ENCODE measurements around the gene POLK.
"Not testable (repeated sequence)": the region's sequence is repeated elsewhere in the genome, so short reads cannot be mapped to it uniquely, and the experiment has no call there.

The POLK gene

DNA sequence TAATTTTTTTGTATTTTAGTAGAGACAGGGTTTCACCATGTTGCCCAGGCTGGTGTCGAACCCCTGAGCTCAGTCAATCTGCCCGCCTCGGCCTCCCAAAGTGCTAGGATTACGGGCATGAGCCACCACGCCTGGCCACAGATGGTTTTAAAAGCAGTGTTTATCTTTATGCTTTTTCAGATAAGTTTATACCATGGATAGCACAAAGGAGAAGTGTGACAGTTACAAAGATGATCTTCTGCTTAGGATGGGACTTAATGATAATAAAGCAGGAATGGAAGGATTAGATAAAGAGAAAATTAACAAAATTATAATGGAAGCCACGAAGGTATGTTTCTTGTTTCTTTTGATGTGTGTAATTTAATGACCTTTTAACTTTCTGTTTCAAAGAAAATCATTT is 35.1 kb downstream of the POLK start:
- in situ Hi-C loops (cut with MboI; ENCODE audit: low sequenced_read_pairs) = no loop called here

DNA sequence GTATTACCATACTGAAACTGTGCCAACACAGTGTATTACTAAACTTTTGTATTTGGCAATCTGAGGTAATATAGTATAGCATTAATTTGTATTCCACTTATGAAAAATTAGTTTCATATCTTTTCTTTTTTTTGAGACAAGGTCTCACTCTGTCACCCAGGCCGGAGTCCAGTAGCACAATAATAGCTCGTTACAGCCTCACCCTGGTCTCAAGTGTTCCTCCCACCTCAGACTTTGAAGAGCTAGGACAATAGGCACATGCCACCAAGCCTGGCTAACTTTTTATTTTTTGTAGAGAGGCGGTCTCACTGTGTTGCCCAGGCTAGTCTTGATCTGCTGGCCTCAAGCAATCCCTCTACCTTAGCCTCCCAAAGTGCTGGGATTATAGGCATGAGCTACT is 36.1 kb downstream of the POLK start:
- in situ Hi-C loops (cut with MboI; ENCODE audit: low sequenced_read_pairs) = no loop called here

DNA sequence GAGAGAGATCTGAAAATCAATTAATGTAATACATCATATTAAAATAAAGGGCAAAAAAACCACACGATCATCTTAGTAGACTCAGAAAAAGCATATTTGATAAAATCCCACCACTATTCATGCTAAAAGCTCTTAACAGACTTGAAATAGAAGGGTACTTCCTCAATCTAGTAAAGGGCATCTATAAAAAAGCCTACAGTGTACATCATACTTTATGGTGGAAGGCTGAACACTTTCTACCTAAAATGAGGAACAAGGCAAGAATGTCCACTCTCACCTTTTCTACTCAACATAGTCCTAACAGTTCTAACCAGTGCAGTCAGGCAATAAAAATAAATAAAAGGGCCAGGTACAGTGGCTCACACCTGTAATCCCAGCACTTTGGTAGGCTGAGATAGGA is 38.9 kb downstream of the POLK start:
- in situ Hi-C loops (cut with MboI; ENCODE audit: low sequenced_read_pairs) = no loop called here

DNA sequence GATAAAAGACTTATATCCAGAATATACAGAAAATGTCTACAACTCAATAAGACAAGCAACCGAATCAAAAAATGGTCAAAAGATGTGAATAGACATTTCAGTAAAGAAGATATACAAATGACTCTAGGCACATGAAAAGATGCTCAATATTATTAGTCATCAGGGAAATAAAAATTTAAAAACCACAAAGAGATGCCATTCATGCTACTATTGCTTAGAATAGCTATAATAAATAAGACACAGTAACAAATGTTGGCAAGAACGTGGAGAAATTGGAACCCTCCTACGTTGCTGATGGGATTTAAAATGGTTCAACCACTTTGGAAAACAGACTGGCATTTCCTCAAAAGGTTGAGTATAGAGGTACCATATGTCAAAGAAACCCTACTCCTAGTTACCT is 39.8 kb downstream of the POLK start:
- in situ Hi-C loops (cut with MboI; ENCODE audit: low sequenced_read_pairs) = no loop called here

DNA sequence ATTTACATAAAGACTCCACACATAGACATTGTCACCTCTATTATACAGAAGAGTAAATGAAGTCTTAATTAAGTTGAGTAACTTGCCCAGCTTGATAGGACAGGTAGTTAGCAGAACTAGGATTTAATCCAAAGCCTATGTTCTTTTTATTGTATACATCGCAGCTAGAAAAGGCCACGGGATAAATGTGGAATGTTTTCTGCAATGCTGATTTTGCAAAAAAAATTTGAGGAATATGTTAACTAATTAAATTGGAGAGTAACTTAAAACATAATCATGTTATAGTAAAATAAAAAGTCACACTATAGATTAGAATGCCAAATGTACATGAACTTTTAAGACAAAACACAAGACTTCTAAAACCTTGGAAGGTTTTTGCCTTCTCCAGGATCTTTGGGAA is 41.1 kb downstream of the POLK start:
- in situ Hi-C loops (cut with MboI; ENCODE audit: low sequenced_read_pairs) = no loop called here

DNA sequence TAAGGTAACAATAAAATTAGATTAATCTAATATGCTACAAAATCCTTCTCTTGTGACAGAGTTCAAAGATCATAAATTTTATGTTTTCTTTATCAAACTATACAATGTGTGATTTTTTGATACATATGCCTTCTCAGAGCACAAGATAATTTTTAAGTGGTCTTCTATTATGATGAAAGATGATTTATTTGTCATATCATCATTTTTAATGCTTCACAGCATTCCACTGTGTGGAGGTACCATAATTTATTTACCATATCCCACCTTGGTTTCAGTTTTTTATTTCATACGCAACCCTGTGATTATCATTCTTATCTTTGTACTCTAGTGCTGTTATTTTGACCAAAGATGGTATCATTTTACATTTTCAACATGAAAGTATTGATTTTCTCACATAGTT is 41.7 kb downstream of the POLK start:
- in situ Hi-C loops (cut with MboI; ENCODE audit: low sequenced_read_pairs) = no loop called here

DNA sequence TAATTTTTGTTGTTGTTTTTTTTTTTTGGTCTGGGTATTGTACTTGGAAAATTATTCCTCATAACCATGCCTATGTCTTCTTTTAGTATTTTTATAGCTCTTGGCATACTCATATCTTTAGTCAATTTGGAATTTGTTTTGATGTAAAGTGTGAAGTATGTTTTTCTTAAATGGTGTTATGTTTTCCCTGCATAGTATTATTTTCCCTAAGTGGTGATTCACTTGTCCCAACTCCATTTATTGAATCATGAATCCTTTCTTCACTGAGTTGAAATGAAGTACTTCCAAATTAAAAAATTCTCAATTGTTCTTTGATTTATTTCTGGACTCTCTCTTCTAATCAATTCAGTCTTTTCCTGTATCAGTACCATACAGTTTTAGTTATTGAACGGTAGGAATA is 46.5 kb downstream of the POLK start:
- in situ Hi-C loops (cut with MboI; ENCODE audit: low sequenced_read_pairs) = no loop called here

DNA sequence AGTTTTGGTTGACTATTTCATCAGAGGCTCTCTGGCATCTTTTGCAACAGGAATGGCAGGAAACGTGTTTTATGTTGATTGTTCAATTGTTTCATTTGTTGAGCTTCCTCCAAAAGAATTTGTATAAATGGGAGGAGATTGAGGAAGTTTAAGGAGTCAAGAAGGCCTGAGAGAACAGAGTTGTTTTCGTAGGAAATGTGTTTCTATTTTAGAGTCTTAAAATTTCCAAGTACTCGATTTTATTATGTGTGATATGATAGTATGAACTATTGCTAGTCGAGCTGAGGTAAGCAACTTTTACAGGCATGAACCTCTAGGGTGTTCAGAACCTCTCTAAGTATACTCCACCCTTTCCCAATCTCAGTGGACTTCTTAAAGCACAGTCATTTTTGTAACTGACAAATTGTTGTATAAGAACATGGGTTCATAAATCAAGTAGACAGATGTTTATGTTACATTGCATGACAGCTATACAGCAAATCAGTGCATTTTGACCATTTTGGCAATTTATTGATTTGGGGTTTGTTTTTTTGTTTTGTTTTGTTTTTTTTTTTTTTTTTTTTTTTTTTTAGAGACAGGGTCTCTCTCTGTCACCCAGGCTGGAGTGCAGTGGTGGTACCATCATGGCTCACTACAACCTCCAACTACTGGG is 47.4 kb downstream of the POLK start:
- in situ Hi-C loops (cut with MboI; ENCODE audit: low sequenced_read_pairs) = no loop called here

DNA sequence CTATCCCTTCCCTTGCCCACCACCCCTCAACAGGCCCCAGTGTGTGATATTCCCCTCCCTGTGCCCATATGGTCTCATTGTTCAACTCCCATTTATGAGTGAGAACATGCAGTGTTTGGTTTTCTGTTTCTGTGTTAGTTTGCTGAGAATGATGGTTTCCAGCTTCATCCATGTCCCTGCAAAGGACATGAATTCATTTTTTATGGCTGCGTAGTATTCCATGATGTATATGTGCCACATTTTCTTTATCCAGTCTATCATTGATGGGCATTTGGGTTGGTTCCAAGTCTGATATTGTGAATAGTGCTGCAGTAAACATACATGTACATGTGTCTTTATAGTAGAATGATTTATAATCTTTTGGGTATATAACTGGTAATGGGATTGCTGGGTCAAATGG is 49.0 kb downstream of the POLK start:
- in situ Hi-C loops (cut with MboI; ENCODE audit: low sequenced_read_pairs) = not testable (repeated sequence)

DNA sequence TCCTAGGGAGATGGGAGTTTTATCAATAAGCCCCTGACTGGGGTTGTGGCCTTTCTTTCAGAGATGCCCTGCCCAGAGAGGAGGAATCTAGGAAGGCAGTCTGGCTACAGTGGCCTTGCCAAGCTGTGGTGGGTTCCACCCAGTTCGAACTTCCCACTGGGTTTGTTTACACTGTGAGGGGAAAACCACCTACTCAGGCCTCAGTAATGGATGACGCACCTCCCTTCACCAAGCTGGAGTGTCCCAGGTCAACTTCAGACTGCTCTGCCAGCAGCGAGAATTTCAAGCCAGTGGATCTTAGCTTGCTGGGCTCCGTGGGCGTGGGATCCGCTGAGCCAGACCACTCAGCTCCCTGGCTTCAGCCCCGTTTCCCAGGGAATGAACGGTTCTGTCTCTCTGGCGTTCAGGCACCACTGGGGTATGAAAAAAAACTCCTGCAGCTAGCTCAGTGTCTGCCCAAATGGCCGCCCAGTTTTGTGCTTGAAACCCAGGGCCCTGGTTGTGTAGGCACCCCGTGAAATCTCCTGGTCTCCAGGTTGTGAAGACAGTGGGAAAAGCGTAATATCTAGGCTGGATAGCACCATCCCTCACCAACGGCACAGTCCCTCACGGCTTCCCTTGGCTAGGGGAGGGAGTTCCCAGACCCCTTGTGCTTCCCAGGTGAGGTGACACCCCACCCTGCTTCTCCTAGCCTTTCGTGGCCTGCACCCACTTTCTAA is 54.5 kb downstream of the POLK start:
- in situ Hi-C loops (cut with MboI; ENCODE audit: low sequenced_read_pairs) = not testable (repeated sequence)

DNA sequence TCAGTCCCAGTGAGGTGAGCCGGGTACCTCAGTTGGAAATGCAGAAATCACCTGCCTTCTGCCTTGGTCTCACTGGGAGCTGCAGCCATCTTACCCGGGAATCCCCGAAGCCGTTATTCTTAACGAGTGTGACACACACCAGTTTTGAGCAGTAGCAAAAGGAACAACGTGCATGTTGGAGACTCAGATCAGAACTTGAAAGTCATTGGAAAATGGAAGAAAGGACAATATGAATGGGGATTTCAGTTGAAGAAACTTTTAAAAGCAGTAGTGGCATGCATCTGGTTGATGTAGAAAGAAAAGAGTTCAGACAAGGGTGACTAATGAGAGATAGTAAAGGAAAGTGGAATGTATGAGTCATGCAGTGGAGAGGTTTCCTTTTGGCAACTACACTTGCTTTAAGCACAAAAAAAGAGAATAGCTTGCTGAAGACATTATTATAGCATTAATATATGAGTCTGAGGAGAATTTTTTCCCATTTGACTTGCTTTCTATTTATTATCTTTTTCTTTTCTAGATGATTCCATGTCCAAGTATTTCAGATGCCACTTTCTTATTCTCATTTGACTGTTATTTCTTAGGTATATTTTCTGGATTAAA is 55.1 kb downstream of the POLK start:
- in situ Hi-C loops (cut with MboI; ENCODE audit: low sequenced_read_pairs) = no loop called here

DNA sequence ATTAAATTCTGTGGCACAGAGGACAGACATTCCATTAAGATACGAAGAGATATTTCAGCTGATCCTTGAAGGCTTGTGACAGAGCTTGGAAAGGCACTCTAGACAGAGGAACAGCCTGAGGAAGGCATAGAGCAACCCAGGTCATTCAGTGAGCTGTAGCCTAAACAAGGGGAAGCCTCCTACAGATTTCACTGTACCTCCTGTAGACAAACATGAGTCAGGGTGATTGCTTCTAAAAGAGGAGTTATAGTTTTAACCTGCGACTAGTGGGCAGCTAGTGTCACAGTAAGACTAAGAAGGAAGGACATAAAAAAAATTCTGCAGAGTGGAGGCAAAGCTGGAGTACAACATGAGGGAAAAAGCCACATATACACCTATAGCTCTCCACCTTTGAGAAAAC is 56.0 kb downstream of the POLK start:
- in situ Hi-C loops (cut with MboI; ENCODE audit: low sequenced_read_pairs) = no loop called here

DNA sequence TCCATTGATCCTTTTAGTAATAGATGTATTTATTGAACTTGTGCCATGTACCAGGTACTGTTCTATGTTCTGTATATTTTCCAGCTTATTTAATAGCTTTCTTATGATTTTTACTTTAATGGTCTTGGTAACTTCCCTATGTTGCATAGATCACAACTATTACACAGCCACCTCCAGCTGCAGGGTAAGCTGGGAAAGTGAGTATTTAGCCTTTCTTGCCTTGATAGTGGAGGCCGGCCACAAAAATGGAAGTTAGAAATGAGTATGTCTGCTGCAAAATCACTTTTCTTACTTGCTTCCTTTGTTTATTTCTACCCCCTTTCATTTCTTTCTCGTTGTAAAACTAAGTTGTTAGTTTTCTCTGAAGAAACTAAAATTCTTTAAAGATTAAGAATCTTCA is 56.5 kb downstream of the POLK start:
- in situ Hi-C loops (cut with MboI; ENCODE audit: low sequenced_read_pairs) = no loop called here

DNA sequence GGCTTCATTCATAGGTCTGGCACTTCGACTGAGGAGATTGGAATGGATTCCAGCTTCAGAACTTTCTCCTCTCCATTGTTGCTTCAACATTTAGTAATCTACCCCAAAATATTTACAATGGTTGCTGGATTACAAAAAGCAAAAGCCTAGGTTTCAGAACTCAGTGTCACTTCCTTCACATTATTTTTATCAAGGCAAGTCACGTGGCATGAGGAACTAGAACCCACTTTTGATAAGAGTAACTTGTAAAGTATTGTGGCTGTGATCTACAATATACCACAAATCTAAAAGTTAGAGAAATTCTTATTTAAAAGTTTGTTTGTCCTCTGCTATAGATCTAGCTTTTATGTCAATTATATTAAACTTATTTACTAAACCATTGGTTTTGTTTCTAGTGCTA is 59.9 kb downstream of the POLK start:
- in situ Hi-C loops (cut with MboI; ENCODE audit: low sequenced_read_pairs) = no loop called here

DNA sequence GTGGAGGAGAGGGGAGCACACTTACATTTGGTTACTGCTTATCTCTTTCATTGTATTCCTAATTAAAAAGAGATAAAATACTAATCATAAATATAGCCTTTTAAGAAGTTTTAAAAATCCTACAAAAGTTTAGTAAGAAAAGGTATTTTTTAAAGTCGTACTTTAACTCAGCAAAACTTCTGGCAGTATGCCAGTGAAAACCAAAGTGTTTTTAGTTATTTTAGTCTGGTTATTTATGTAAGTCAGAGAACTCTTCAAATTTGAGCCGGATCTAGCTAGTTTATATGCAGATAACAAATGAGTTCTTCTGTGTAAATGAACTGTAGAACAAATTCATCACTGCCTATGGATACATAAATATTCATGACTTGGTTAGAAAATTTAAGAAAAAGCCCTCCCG is 63.1 kb downstream of the POLK start:
- in situ Hi-C loops (cut with MboI; ENCODE audit: low sequenced_read_pairs) = no loop called here

DNA sequence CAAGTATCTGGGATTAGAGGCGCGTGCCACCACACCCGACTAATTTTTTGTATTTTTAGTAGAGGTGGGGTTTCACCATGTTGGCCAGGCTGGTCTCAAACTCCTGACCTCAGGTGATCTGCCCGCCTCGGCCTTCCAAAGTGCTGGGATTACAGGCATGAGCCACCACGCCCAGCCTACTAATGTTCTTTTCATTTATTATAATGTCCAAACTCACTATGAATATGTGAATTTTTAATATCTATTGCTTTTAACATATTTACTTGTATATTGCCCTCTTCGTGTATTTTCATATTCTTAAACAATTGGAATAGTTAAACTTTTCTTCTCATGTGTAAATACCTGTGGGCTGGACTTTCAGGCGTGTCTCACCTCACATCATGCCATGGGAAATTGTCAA is 66.6 kb downstream of the POLK start:
- in situ Hi-C loops (cut with MboI; ENCODE audit: low sequenced_read_pairs) = not testable (repeated sequence)

DNA sequence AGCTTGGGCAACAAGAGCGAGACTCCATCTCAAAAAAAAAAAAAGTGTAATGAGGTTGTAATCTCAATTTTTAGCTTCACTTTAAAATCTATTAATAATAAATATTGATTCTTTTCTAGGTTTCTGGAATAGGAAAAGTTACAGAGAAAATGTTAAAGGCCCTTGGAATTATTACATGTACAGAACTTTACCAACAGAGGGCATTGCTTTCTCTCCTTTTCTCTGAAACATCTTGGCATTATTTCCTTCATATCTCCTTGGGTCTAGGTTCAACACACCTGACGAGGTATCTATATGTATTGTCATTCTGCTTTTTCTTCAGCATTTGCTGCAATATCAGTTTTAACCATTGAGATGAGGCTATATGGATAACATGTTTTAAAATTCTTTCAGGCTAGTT is 73.0 kb downstream of the POLK start:
- in situ Hi-C loops (cut with MboI; ENCODE audit: low sequenced_read_pairs) = no loop called here

DNA sequence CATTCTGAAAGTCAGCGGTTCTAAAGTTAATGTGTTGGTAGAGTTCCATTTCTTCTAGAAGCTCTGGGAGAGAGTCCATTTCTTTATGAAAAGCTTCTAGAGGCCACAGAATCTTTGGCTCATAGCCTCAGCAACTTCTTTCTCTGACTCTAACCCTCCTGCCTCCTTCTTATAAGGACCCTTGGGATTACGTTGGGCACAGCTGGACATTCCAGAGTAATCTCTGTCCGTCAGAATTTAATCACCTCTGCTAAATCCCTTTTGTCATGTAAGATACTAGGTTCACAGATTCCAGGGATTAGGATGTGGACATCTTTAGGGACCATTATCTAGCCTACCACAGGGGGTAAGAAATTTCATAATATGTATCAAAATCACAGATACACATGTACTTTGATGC is 77.0 kb downstream of the POLK start:
- in situ Hi-C loops (cut with MboI; ENCODE audit: low sequenced_read_pairs) = no loop called here

DNA sequence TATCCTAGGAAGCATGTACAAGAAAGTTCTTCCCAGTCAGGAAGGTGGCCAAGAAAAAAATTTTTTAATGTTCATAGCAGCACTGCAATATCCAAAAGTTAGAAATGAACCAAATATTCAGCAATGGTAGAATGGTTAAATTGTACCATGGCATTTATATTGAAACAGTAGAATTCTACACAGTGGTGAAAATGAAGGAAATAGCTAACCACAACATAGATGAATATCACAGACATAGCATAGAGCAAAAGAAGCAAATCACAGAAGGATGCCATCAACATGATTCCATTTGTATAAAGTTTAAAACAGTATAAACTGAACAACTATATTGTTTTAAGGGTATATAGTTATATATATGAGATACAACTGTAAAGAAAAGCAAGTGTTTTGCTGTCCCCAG is 88.8 kb downstream of the POLK start:
- in situ Hi-C loops (cut with MboI; ENCODE audit: low sequenced_read_pairs) = no loop called here

DNA sequence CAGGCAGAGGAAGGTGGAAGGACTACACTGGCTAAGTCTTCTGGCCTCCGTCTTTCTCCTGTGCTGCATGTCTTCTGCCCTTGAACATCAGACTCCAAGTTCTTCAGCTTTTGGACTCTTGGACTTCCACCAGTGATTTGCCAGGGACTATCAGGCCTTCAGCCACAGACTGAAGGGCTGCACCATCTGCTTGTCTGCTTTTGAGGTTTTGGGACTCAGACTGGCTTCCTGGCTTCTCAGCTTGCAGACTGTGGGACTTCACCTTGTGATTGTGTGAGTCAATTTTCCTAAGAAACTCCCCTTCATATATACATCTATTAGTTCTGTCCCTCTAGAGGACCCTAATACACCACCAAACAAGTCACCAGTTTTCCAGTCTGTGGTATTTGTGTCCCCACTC is 89.9 kb downstream of the POLK start:
- in situ Hi-C loops (cut with MboI; ENCODE audit: low sequenced_read_pairs) = no loop called here

DNA sequence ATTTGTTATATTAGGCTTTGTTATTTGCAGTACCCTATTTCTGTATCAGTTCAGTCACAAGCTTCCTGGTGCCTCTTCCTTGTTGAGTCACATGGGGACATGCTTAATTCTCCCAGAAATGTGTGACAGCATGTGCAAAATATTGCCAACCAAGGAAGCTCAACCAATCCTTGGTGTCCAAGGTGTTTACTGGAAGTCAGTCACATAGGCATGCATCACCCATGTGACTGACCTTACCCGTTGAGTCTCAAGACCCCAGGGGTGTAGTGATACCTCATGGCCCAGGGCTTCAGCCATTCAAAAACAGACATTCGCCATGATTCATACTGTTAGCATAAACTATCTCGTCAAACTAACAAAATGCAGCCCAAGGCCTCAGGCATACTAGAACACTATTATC is 90.3 kb downstream of the POLK start:
- in situ Hi-C loops (cut with MboI; ENCODE audit: low sequenced_read_pairs) = no loop called here

DNA sequence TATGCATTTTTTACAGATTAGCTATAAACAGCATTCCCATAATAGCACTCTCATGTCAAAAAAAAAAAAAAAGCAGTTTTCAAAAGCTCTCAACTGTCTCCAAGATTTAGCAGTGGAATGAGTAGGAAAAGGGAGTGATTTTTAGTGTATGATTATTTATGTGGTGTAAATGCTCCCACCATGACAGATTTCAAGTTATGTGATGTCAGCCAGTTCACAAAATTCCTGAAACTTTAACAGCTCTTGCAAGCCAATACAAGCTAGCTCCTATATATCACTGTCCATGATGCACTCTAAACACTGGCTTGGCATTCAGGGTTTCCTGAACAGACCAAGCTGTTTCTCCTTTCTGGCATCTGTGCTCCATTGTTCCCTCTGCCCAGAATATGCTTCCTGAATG is 91.7 kb downstream of the POLK start:
- in situ Hi-C loops (cut with MboI; ENCODE audit: low sequenced_read_pairs) = no loop called here

DNA sequence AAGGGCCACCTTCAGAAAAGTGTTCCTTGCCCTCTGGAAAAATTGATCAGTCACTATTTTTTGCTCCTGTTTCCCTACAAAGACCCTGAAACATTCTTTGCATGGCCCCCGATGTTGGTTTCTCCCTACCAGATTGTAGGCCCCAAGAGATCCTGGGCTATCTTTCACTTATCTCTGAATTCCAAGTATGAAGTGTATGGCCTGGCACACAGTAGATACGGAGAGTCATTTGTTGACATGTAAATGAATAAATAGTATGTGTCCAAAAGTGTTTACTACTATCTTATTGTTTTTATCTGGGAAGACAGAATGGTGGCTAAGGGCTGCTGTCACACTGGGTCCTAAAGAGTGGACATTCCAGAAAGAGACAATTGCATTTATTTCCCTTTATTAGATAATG is 92.1 kb downstream of the POLK start:
- in situ Hi-C loops (cut with MboI; ENCODE audit: low sequenced_read_pairs) = no loop called here
